Endothelial cell of umbilical vein (primary cell): Measurements from ENCODE around the gene RALGPS1. TPM values are rescaled to one million over a fixed set of nuclear protein-coding genes. Genes with fewer than 3 reads are reported as not detected.

ENCODE experiments used
- BruUV-seq: library from RNA; stranded (reverse); fragments of 400-500 nt; replicated peaks from 2 replicates; lab custom pipeline; 2021; lab: Mats Ljungman, UMichigan
- CTCF ChIA-PET: fragments of 300-600, 350-600 bp; sonication (Branson Sonifier 250); formaldehyde crosslinking; loops from one replicate; lab custom pipeline; 2021; ENCODE audit warnings: antibody characterized with exemption, inconsistent platforms; lab: Charles Lee
- POLR2A ChIA-PET: fragments of 300-600, 350-600 bp; sonication (Branson Sonifier 250); formaldehyde crosslinking; loops from one replicate; lab custom pipeline; 2021; ENCODE audit warnings: antibody characterized with exemption, inconsistent platforms; lab: Charles Lee
- DNase-seq: peaks from one replicate; pipeline ENCODE4 v3.0.0-alpha.2; 2011; ENCODE audit warnings: low read depth, low spot score
- FAIRE-seq: peaks from 2 replicates; lab custom pipeline; 2011; peaks lifted over from hg19 to GRCh38; lab: Jason Lieb, UNC
- H2AFZ ChIP-seq: 2 replicates; pipeline ENCODE4 v1.6.0; 2012; ENCODE audit warnings: low read depth, low read length, control low read depth, inconsistent platforms
- H3K27ac ChIP-seq: 2 replicates; pipeline ENCODE4 v1.5.1; 2011; ENCODE audit warnings: low read depth, mild to moderate bottlenecking, control low read depth, low read length, moderate library complexity; ENCODE audit not compliant: insufficient read depth
- H3K27me3 ChIP-seq, 2 experiments: 2 replicates each; pipeline versions ENCODE4 v1.6.0 to v1.6.1; 2011; ENCODE audit warnings: low read length in 2 of 2, mixed read lengths in 1 of 2; ENCODE audit not compliant: control insufficient read depth in 2 of 2, insufficient read depth in 2 of 2
- H3K36me3 ChIP-seq, 2 experiments: 2 replicates in 1 of 2; 3 replicates in 1 of 2; pipeline ENCODE4 v1.5.1; 2011; ENCODE audit warnings: low read length in 2 of 2, mild to moderate bottlenecking in 1 of 2, moderate library complexity in 1 of 2; ENCODE audit not compliant: control insufficient read depth in 2 of 2, insufficient read depth in 2 of 2; ENCODE audit errors: extremely low read depth in 1 of 2
- H3K4me1 ChIP-seq: 3 replicates; pipeline ENCODE4 v1.5.1; 2011; ENCODE audit warnings: mild to moderate bottlenecking, low read length; ENCODE audit not compliant: control insufficient read depth, insufficient read depth; ENCODE audit errors: extremely low read depth
- H3K4me2 ChIP-seq: 2 replicates; pipeline ENCODE4 v1.6.1; 2011; ENCODE audit warnings: low read length, control low read depth, mixed read lengths; ENCODE audit not compliant: insufficient read depth
- H3K4me3 ChIP-seq, 3 experiments: fragments of 200-600 bp in 1 of 3; sonication (generic), shearing (Covaris generic) in 1 of 3; replicated peaks in 1 of 3; 2 replicates each; pipeline ENCODE4 v1.5.1; 2011 to 2016; ENCODE audit warnings: control low read depth in 3 of 3, low read length in 3 of 3, mild to moderate bottlenecking in 2 of 3, inconsistent platforms in 1 of 3, low read depth in 1 of 3, moderate library complexity in 1 of 3; ENCODE audit not compliant: insufficient read depth in 1 of 3
- H3K79me2 ChIP-seq: 2 replicates; pipeline ENCODE4 v1.6.0; 2012; ENCODE audit warnings: low read length, inconsistent platforms; ENCODE audit not compliant: control insufficient read depth, insufficient read depth
- H3K9ac ChIP-seq: replicated peaks from 2 replicates; pipeline ENCODE3; 2011; ENCODE audit warnings: low read length, control low read depth; ENCODE audit not compliant: insufficient read depth; ENCODE audit errors: extremely low read depth
- H3K9me1 ChIP-seq: replicated peaks from 3 replicates; pipeline ENCODE4 v1.6.0; 2011; ENCODE audit warnings: mild to moderate bottlenecking, low read length; ENCODE audit not compliant: control insufficient read depth, insufficient read depth; ENCODE audit errors: extremely low read depth
- H3K9me3 ChIP-seq: replicated peaks from 2 replicates; pipeline ENCODE4 v1.5.1; 2012; ENCODE audit warnings: low read length, inconsistent platforms; ENCODE audit not compliant: control insufficient read depth, insufficient read depth
- H4K20me1 ChIP-seq: replicated peaks from 2 replicates; pipeline ENCODE3; 2011; ENCODE audit warnings: mild to moderate bottlenecking, low read length; ENCODE audit not compliant: control insufficient read depth, insufficient read depth; ENCODE audit errors: extremely low read depth
- CTCF ChIP-seq, 2 donors: IDR thresholded peaks; 1 replicate in 1 of 2; 2 replicates in 1 of 2; pipeline ENCODE4 v1.5.1; 2011; ENCODE audit warnings: low read length in 2 of 2, mild to moderate bottlenecking in 2 of 2, moderate library complexity in 2 of 2, control low read depth in 1 of 2, inconsistent platforms in 1 of 2, low read depth in 1 of 2; ENCODE audit not compliant: insufficient read depth in 1 of 2; ENCODE audit errors: extremely low read depth in 1 of 2
- EZH2 ChIP-seq: IDR thresholded peaks from 2 replicates; pipeline ENCODE4 v1.6.1; 2012; ENCODE audit warnings: borderline replicate concordance, low read depth, mild to moderate bottlenecking, moderate library complexity, low read length, inconsistent platforms; ENCODE audit not compliant: severe bottlenecking
- FOS ChIP-seq: IDR thresholded peaks from 2 replicates; pipeline ENCODE4 v1.6.1; 2011; ENCODE audit warnings: mild to moderate bottlenecking, low read length, moderate library complexity, borderline replicate concordance; ENCODE audit not compliant: insufficient read depth
- GATA2 ChIP-seq: IDR thresholded peaks from 2 replicates; pipeline ENCODE4 v1.7.0; 2011; ENCODE audit warnings: low read depth, mild to moderate bottlenecking, moderate library complexity, mixed read lengths, low read length; ENCODE audit not compliant: insufficient read length, insufficient read depth
- JUN ChIP-seq: IDR thresholded peaks from 2 replicates; pipeline ENCODE4 v1.6.1; 2011; ENCODE audit warnings: borderline replicate concordance, low read depth; ENCODE audit not compliant: insufficient read length, insufficient read depth
- MAX ChIP-seq: IDR thresholded peaks from 2 replicates; pipeline ENCODE4 v1.6.1; 2011; ENCODE audit not compliant: insufficient read depth, insufficient read length
- MYC ChIP-seq: IDR thresholded peaks from one replicate; pipeline ENCODE4 v1.6.1; 2011; ENCODE audit warnings: mild to moderate bottlenecking, low read depth, low read length
- POLR2A ChIP-seq: IDR thresholded peaks from 2 replicates; pipeline ENCODE4 v1.6.1; 2012; ENCODE audit warnings: low read depth, mild to moderate bottlenecking, control low read depth, low read length
- POLR2AphosphoS5 ChIP-seq: IDR thresholded peaks from 2 replicates; pipeline ENCODE4 v1.6.1; 2012; ENCODE audit warnings: low read depth, mild to moderate bottlenecking, control low read depth, low read length, moderate library complexity; ENCODE audit not compliant: insufficient read depth
- dilution Hi-C: fragments of 300-500 bp; cut with MboI; formaldehyde crosslinking; loops from one replicate; pipeline ENCODE4 v1.15.0; 2019; ENCODE audit warnings: low sequenced_read_pairs; ENCODE audit not compliant: extremely low pct_ligation_motif_present
- intact Hi-C: fragments of 100-400 bp; cut with micrococcal nuclease; formaldehyde crosslinking; loops from one replicate; pipeline ENCODE4 v1.10.0; 2022
- polyA plus RNA-seq, 4 experiments: library from polyadenylated mRNA; depleted of rRNA in 3 of 4; stranded (reverse) in 3 of 4; unstranded in 1 of 4; fragments of >200 nt; gene quantifications; 2 replicates each; pipeline versions ENCODE4 v1.2.1 to v1.2.3, GENCODE V29; 2011 to 2012; ENCODE audit warnings: missing spikeins in 1 of 4
- total RNA-seq: library from RNA; stranded (reverse); gene quantifications from 2 replicates; pipeline ENCODE4 v1.2.3, GENCODE V29; 2021

Gene RALGPS1
- total and polyA plus RNA-seq, 2 donors (not counting 3 experiments of a cell fraction or from before 2014, with no cell fraction given): 3.8 to 5.5 TPM

GRCh38 chr9:127045148-127045547 lies 130.6 kb downstream of the RALGPS1 start:
- H3K9ac ChIP-seq: no peak overlapping the region
- no peak for TF ChIP-seq EZH2
- no peak for TF ChIP-seq FOS
- TF ChIP-seq MYC: no peak
- TF ChIP-seq POLR2A: no peak
- TF ChIP-seq POLR2AphosphoS5: no peak
- no peak for TF ChIP-seq JUN
- TF ChIP-seq GATA2: no peak
- TF ChIP-seq MAX: no peak
- TF ChIP-seq CTCF (IDR thresholded peaks at IDR 0.05; ENCODE audit: extremely low read depth in 1 of 2, insufficient read depth in 1 of 2, low read depth in 1 of 2, low read length in 2 of 2): no peak
- H3K4me2 ChIP-seq: no peak overlapping the region
- no peaks in the 10 kb centered on the region for H3K36me3 ChIP-seq
- no peaks in the 10 kb centered on the region for H3K79me2 ChIP-seq
- no peaks in the 10 kb centered on the region for H3K27me3 ChIP-seq
- CTCF ChIA-PET: no interaction called here
- no peaks in the 10 kb centered on the region for H3K9me3 ChIP-seq
- no peak overlapping the region for H3K27ac ChIP-seq
- DNase-seq (no peak), FAIRE-seq (no peak)
- no TSS peak for BruUV-seq
- intact Hi-C loops: loop anchor here (5.0 kb wide), 1 partner anchor 73 kb away; no protein-coding TSS in a partner anchor
- H3K9me1 ChIP-seq: no peaks in the 10 kb centered on the region
- POLR2A ChIA-PET: no interaction called here
- no peaks in the 10 kb centered on the region for H4K20me1 ChIP-seq
- dilution Hi-C loops: no loop called here
- no peak overlapping the region for H2AFZ ChIP-seq
- no peak overlapping the region for H3K4me3 ChIP-seq
- peaks cover 20% of the 10 kb centered on the region for H3K4me1 ChIP-seq
